Body of pancreas (tissue), 4 donors: ENCODE data around the gene MKRN1. TPM values are rescaled to one million over a fixed set of nuclear protein-coding genes. Genes with fewer than 3 reads are reported as not detected.
A peak's percentile ranks its signal among the peaks of the same experiment; 100 is the strongest.
"Not testable (repeated sequence)": the region's sequence is repeated elsewhere in the genome, so short reads cannot be mapped to it uniquely, and the experiment has no call there.

Source experiments
- ATAC-seq: fragments of 150-250 bp; one replicate; pipeline ENCODE4 v1.9.1; 2016
- DNase-seq, 4 donors: peaks; one replicate each; pipeline ENCODE4 v3.0.0-alpha.2; 2019
- H3K27ac ChIP-seq, 4 donors: fragments of 200-600 bp; sonication (generic); 1 replicate in 3 of 4; 2 replicates in 1 of 4; pipeline versions ENCODE4 v1.5.1 to v1.6.1; 2016 to 2019; ENCODE audit warnings: mild to moderate bottlenecking in 1 of 4, mixed read lengths in 1 of 4, moderate library complexity in 1 of 4
- H3K27me3 ChIP-seq, 2 donors: fragments of 200-600 bp; sonication (generic); one replicate each; pipeline ENCODE4 v1.6.0; 2016; ENCODE audit warnings: mild to moderate bottlenecking in 1 of 2
- H3K36me3 ChIP-seq, 2 donors: fragments of 200-600 bp; sonication (generic); replicated peaks in 1 of 2; 2 replicates each; pipeline ENCODE4 v1.5.1; 2016; ENCODE audit warnings: low read depth in 2 of 2; ENCODE audit not compliant: insufficient read depth in 1 of 2
- H3K4me1 ChIP-seq: fragments of 200-600 bp; sonication (generic); one replicate; pipeline ENCODE4 v1.6.0; 2016
- H3K4me3 ChIP-seq, 2 donors: fragments of 200-600 bp; sonication (generic); 1 replicate in 1 of 2; 2 replicates in 1 of 2; pipeline ENCODE4 v1.5.1; 2016 to 2019
- H3K9me3 ChIP-seq, 3 donors: fragments of 200-600 bp; sonication (generic); 1 replicate in 2 of 3; 2 replicates in 1 of 3; pipeline ENCODE4 v1.5.1; 2016
- CTCF ChIP-seq, 7 experiments: fragments of 450-650 bp in 4 of 7; fragments of 200-600 bp in 3 of 7; sonication (generic) in 3 of 7; IDR thresholded peaks; one replicate each; pipeline ENCODE4 v1.5.1; 2016 to 2019; ENCODE audit warnings: antibody characterized with exemption in 7 of 7
- POLR2A ChIP-seq, 3 donors: fragments of 450-650 bp; IDR thresholded peaks; one replicate each; pipeline ENCODE4 v1.6.1; 2016; ENCODE audit warnings: antibody characterized with exemption in 3 of 3, mild to moderate bottlenecking in 2 of 3
- WGBS, 2 donors: methylation state at CpG; one replicate each; pipeline ENCODE4 v1.1.5; 2017; 5-methylcytosine and 5-hydroxymethylcytosine counted together
- intact Hi-C: fragments of 100-400 bp; cut with DNase I; formaldehyde crosslinking; loops from one replicate; pipeline ENCODE4 v1.15.1; 2023
- total RNA-seq, 2 donors: library from RNA; depleted of rRNA; stranded (reverse); fragments of >200 nt; gene quantifications; one replicate each; pipeline ENCODE4 v1.1.0, GENCODE V29; 2016

Gene MKRN1
- total RNA-seq, 2 donors from 2014 or later: 29.7 to 46.2 TPM

DNA sequence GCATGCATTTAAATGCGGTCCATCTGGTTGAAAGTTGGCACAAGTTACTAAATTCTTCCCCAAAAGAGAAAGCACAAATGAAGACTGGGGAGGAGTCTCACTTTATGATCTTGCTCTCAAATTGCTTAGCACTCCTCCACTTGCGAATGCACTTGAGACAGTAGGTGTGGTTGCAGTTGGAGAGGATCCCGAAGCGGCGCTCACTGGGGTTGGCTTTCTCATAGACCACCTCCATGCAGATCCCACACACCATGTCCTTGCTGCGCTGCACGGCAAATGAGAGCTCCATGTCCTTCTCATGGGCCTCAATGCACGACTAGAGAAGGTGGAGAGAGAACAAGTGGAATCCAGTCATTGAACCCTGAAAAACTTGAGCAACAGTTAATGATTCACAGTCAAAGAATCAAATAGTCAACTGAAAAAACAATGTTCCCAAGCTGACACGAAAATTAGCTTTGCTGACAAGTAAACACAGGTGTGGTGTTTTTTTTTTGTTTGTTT, 22.7 kb downstream of the MKRN1 start:
- intact Hi-C loops: no loop called here
- DNase-seq (no peak), ATAC-seq (no peak)
- Histone ChIP-seq H3K36me3 (peaks cover 0 to 8% of the 10 kb centered on the region in 2 donors), H3K4me3 (no peak overlapping the region), H3K4me1 (peaks cover 35% of the 10 kb centered on the region), H3K9me3 (no peaks in the 10 kb centered on the region), H3K27ac (no peak overlapping the region), H3K27me3 (no peaks in the 10 kb centered on the region)
- 77 to 84% methylated on average over 9 of the region's 9 CpGs for WGBS, 2 donors
- TF ChIP-seq POLR2A (IDR thresholded peaks at IDR 0.05) (no peak), CTCF (IDR thresholded peaks at IDR 0.05) (no peak)

DNA sequence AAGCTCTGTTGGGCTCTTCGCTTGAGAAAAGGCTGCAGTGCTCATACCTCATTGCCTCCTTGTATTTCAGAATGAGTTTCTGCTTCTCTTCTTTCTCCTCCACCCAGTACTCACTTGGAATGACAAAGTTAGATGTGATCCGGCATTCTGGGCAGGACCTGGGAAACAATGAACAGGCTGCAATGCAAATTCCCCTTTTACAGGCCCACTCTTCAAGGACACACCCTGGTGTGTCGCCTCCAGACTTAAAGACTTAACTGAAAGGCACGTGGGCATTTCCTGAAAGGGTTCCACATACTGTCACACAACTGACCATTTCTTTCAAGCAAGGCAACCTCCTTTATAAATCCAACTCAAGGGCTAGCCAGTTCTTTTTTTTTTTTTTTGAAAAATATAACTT, 23.6 kb downstream of the MKRN1 start:
- ATAC-seq: no peak
- H3K4me3 ChIP-seq: no peak overlapping the region
- intact Hi-C loops: no loop called here
- H3K9me3 ChIP-seq: no peaks in the 10 kb centered on the region
- H3K36me3 ChIP-seq: peaks cover 0 to 8% of the 10 kb centered on the region in 2 donors
- TF ChIP-seq POLR2A (IDR thresholded peaks at IDR 0.05) (no peak), CTCF (IDR thresholded peaks at IDR 0.05) (no peak)
- WGBS, 2 donors: 60 to 74% methylated on average over 4 of the region's 4 CpGs
- H3K27me3 ChIP-seq: no peaks in the 10 kb centered on the region
- no peak for DNase-seq
- no peak overlapping the region for H3K27ac ChIP-seq
- H3K4me1 ChIP-seq: peaks cover 35% of the 10 kb centered on the region

DNA sequence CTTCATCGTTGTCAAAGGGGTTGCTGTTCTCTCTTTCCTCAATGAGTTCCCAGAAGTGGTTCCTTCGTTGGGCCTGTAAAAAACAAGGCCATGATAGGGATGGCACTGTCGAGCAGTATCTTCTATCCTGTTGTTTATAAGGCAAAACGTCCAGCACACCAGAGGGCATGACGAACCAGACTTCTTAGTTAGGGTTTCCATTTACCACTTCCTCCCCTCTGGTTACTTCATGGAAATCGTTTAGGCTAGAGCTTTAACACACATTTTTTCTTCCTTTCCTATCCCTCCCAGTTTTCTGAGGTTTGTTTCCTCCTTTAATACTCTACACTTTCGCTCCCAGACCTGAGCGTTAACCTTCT, 24.7 kb downstream of the MKRN1 start:
- peaks cover 0 to 8% of the 10 kb centered on the region in 2 donors for H3K36me3 ChIP-seq
- ATAC-seq (no peak), DNase-seq (no peak)
- intact Hi-C loops: no loop called here
- H3K27me3 ChIP-seq: no peaks in the 10 kb centered on the region
- H3K4me1 ChIP-seq: peaks cover 35% of the 10 kb centered on the region
- TF ChIP-seq POLR2A (IDR thresholded peaks at IDR 0.05): no peak
- H3K27ac ChIP-seq: peak overlapping the region; percentile 22 to 47 (median 28)
- whole genome bisulfite sequencing, 2 donors: 54 to 62% methylated on average over 8 of the region's 8 CpGs
- H3K4me3 ChIP-seq: no peak overlapping the region
- H3K9me3 ChIP-seq: no peaks in the 10 kb centered on the region

DNA sequence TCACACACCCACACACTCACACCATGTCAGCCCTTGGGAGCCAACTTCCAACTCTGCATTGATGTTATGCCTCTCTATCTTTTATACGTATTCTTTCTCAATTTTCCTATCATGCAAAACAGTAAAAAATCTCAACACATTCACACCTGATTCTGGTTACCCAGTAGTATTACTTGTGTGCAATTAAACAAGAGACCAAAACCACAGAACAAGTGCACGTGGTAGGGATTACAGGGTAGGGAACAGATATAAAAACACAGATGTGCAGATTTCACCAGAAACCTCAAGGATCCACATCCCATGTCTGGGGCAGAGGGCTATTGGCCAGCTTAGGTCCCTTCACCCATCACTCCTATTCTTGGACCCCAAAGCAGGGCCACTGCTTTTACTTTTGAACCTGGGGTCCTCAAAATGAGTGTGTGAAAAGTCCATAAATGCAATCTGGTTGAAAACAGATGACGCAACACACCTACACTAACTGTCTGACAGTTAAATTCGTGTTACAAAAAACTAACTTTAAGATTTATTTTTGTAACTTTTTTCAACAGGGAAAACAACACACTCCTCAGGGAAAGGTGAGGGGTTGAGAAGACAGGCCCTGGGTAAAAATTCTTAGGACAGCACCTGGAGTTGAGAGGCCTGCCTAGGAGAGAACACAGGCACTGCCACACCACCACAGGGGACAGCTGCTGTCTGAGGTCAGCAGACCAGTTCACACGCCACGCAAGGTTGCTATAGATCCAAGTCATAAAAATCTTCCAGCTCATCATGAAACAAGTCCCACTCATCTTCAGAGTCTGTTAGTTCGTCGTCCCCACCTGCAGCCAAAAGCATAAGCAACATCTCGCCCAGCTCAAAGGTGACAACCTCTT, 25.3 kb downstream of the MKRN1 start:
- intact Hi-C loops, H3K36me3 ChIP-seq, H3K9me3 ChIP-seq, H3K27me3 ChIP-seq, H3K4me3 ChIP-seq: not testable (repeated sequence)
- ATAC-seq (peak; percentile 56), DNase-seq (peak; percentile 32 to 64 (median 46))
- peak overlapping the region; percentile 22 to 47 (median 28) for H3K27ac ChIP-seq
- WGBS, 2 donors: 48 to 54% methylated on average over 9 of the region's 9 CpGs
- peaks cover 35% of the 10 kb centered on the region for H3K4me1 ChIP-seq

- ATAC-seq (no peak), DNase-seq (no peak)
- peaks cover 35% of the 10 kb centered on the region for H3K4me1 ChIP-seq
- 47 to 60% methylated on average over 4 of the region's 4 CpGs for WGBS, 2 donors
- H3K27ac ChIP-seq: no peak overlapping the region
- H3K36me3 ChIP-seq: peaks cover 0 to 5% of the 10 kb centered on the region in 2 donors
- H3K4me3 ChIP-seq: no peak overlapping the region
- no peaks in the 10 kb centered on the region for H3K27me3 ChIP-seq
- intact Hi-C loops: no loop called here
- no peaks in the 10 kb centered on the region for H3K9me3 ChIP-seq
- no peak for TF ChIP-seq POLR2A (IDR thresholded peaks at IDR 0.05)
These were observed 26.0 kb downstream of the MKRN1 start for GRCh38 chr7:140453273-140453672.

DNA sequence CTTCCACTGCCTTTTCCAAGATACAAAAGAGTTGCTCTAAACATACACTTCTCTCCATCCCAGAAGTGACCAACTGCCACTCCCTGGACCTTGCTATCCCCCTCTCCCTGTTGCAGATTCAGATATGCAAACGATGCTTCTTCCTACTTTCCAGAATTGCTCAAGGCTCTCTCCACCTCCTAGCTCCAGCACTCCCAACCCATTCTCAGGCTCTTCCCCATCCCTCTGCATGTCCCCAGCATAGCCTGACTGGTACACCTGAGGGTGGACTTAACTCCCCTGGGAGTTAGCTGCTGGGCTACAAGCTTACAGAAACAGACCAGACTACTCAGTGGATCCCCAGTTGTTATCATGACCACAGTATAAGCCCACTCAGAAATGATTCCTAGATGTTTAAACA, 27.6 kb downstream of the MKRN1 start:
- Histone ChIP-seq H3K27ac (no peak overlapping the region), H3K9me3 (no peaks in the 10 kb centered on the region), H3K36me3 (peaks cover 0 to 2% of the 10 kb centered on the region in 2 donors), H3K4me1 (peaks cover 26% of the 10 kb centered on the region), H3K4me3 (no peak overlapping the region), H3K27me3 (no peaks in the 10 kb centered on the region)
- ATAC-seq (no peak), DNase-seq (no peak)
- TF ChIP-seq POLR2A (IDR thresholded peaks at IDR 0.05): no peak
- no peak for TF ChIP-seq CTCF (IDR thresholded peaks at IDR 0.05)
- 56% methylated on average over 1 of the region's 1 CpG for WGBS, 2 donors
- intact Hi-C loops: no loop called here
